H1 (cell line): ENCODE data around the gene LRRIQ3. TPM values are rescaled to one million over a fixed set of nuclear protein-coding genes. Genes with fewer than 3 reads are reported as not detected.

ENCODE experiments used
- NANOG ChIP-seq: IDR thresholded peaks from 2 replicates; pipeline ENCODE4 v1.6.1; 2011; ENCODE audit warnings: low read length, low read depth, mild to moderate bottlenecking, inconsistent platforms; ENCODE audit not compliant: insufficient read depth, poor library complexity, severe bottlenecking
- polyA plus RNA-seq, 7 experiments: library from polyadenylated mRNA; depleted of rRNA in 3 of 7; stranded (reverse) in 5 of 7; unstranded in 2 of 7; fragments of >200 nt in 5 of 7; fragments of 200-250 nt in 2 of 7; gene quantifications; 1 replicate in 5 of 7; 2 replicates in 1 of 7; 4 replicates in 1 of 7; pipeline versions ENCODE4 v1.2.1 to v1.2.3, GENCODE V29; 2011 to 2013; ENCODE audit warnings: missing spikeins in 2 of 7, mixed read lengths in 2 of 7
- total RNA-seq: library from RNA; stranded (reverse); fragmentation: NEBNext Ultra II Directional; extraction: Animal tissue kit (Norgen Biotek cat#: 25700); gene quantifications from 2 replicates; pipeline ENCODE4 v1.2.1, GENCODE V29; 2021
- TF ChIP-seq, protein P1 (sequence below): IDR thresholded peaks from 2 replicates; pipeline ENCODE4 v1.6.1; 2012; ENCODE audit warnings: inconsistent platforms
- TF ChIP-seq, protein P2 (sequence below): IDR thresholded peaks from 2 replicates; pipeline ENCODE4 v1.6.1; 2011; ENCODE audit warnings: low read length, improper control_type of control experiment

LRRIQ3 gene
- total and polyA plus RNA-seq, 2 of the 8 experiments (the other 6 are each of a cell fraction or from before 2014, with no cell fraction given): 0.08 to 0.19 TPM

DNA sequence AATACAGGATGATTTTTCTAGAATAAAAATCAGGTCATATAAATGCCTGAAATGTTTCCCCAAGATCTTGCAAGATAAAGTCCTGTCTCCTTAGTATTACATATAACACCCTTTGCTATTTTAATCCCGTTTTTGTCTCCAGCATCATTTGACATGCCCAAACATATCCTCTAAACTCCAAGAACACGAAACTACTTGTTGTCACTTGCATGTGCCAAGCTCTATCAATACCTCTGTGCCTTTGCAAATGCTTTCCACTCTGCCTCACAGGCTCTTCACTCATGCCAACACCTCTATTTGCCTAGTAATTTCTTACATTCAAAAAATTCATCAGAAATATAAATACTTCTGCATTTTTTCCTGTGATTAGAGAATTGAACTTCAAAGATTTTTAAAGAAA, 37.9 kb downstream of the LRRIQ3 start (continued):
- TF ChIP-seq, protein P1, sequence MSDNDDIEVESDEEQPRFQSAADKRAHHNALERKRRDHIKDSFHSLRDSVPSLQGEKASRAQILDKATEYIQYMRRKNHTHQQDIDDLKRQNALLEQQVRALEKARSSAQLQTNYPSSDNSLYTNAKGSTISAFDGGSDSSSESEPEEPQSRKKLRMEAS: no peak
- TF ChIP-seq NANOG: no peak
- TF ChIP-seq, protein P2, sequence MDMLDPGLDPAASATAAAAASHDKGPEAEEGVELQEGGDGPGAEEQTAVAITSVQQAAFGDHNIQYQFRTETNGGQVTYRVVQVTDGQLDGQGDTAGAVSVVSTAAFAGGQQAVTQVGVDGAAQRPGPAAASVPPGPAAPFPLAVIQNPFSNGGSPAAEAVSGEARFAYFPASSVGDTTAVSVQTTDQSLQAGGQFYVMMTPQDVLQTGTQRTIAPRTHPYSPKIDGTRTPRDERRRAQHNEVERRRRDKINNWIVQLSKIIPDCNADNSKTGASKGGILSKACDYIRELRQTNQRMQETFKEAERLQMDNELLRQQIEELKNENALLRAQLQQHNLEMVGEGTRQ: no peak
